Medulla oblongata (tissue), 1 donor: ENCODE measurements around the gene ANKZF1.
"Not testable (repeated sequence)": the region's sequence is repeated elsewhere in the genome, so short reads cannot be mapped to it uniquely, and the experiment has no call there.

ENCODE experiments used
- DNase-seq: peaks from one replicate; pipeline ENCODE4 v3.0.0-alpha.2; 2015; ENCODE audit errors: extremely low spot score

Gene ANKZF1

DNA sequence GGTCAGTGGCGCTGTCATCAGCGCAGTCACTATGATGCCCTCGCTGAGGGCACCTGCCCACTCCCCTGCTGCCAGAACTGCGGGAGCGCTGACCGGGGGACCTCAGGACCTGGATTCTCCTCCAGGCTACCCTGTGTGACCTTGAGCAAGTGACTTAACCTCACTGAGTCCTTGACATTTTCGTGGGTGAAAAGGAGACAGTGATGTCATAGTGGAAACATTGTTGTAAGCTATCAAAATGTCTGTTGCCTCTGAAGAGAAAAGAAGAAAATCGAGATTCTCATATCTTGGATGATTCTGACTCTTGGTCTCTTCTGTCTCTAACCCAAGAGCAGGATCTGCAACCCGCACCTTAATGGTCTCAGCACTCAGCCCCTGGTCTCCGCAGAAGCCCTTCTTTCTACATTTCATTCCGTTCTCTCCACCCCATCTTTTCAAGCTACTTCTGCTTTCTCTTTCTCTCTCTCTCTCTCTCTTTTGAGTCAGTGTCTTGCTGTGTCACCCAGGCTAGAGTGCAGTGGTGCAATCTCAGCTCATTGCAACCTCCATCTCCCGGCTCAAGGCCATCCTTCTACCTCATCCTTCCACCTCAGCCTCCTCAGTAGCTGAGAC, 25.1 kb downstream of the ANKZF1 start:
- DNase-seq, result no peak

DNA sequence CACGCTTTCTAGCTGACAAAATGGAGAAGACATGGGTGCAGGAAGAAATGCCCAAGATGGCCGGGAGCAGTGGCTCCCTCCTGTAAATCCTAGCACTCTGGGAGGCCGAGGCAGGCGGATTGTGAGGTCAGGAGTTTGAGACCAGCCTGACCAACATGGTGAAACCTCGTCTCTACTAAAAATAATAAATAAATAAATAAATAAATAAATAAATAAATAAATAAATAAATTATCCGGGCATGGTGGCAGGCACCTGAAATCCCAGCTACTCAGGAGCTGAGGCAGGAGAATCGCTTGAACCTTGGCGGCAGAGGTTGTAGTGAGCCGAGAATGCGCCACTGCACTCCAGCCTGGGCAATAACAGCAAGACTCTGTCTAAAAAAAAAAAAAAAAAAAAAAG, 29.3 kb downstream of the ANKZF1 start:
- not testable (repeated sequence) for DNase-seq

DNA sequence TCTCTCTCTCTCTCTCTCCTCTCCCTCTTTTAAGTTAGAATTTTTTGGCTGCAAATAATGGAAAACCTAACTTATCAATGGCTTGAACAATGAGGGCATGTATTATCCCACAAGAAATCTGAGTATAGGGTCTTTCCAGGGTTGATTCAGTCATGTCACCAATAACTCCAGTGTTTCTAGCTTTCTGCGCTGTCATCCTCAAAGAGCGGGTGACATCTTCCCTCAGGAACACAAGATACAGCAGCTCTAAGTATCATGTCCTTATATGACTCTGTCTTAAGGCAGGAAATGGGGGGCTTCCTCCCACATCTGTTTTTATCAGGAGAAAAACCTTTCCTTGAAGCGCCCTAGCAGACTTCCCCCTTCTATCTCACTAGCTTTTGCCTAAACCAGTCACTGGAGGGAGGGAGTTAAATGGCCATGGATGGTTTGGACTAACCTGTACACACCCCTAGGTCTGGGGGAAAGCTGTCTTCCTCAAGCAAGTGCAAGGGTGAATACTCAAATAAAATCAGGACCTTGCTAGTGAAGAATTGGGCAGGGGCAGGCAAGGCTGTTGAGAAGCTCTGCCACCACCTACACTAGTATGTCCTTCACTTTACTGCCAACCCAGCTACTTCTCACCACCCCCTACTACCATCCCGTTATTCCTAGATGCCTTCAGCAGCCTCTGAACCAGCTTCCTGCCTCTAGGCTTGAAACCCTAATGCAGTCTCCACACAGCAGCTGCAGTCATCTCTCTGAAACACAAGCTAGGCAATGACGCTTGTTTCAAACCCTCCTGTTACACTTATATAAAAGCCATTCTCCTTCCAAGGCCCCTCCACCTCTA, 31.6 kb downstream of the ANKZF1 start:
- no peak for DNase-seq

DNA sequence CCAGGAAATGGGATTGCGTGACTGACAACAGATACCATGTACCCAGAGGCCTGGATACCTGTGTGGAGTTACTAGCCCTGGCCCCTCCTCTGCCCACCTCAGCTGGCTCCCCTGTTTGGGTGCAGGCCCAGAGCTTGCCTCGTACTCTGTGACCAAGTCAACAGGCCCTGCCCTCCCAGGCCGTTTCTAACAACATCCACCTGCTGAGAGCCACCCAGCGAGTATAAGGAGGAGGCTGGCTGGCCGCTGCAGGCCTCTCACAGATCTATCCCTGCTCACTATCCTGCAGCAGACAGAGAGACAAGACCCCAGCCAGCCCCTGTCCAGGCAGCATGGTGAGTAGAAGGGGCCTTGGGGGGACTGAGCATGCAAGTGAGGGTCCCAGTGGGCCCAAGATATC, 36.6 kb downstream of the ANKZF1 start:
- DNase-seq, result no peak

DNA sequence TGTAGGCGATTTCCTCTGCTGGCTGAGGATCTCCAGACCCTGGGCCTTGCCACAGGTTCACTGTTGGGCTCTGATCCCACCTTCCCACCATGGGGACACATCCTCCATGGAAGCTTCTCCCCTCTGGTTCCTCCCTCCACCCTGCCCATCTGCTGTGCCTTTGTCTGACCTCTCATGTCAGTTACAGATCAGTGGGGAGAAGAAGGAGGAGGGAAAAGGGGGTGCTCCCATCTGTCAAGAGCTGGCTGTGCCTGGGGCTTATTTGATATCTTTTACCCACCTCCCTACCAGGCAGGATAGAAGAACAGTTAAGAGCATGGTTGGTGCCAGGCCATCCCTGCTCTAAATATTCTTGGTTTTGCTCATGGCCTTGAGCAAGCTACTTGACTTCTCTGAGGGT, 37.3 kb downstream of the ANKZF1 start:
- DNase-seq, result no peak

DNA sequence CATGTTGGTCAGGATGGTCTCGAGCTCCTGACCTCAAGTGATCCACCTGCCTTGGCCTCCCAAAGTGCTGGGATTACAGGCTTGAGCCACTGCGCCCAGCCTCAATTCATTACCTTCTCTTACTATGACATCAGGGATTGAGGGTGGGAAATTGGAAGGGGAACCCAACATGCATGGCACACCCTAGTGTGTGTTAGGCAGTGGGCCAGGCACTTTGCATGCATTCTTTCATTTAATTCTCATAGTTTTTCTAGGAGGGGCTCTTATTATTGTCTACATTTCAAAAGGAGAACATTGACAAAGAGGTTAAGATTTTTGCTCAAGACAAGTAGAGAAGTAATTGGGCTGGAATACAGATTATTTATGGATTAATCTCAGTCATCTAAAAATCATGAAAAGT, 38.7 kb downstream of the ANKZF1 start:
- DNase-seq, result no peak

DNA sequence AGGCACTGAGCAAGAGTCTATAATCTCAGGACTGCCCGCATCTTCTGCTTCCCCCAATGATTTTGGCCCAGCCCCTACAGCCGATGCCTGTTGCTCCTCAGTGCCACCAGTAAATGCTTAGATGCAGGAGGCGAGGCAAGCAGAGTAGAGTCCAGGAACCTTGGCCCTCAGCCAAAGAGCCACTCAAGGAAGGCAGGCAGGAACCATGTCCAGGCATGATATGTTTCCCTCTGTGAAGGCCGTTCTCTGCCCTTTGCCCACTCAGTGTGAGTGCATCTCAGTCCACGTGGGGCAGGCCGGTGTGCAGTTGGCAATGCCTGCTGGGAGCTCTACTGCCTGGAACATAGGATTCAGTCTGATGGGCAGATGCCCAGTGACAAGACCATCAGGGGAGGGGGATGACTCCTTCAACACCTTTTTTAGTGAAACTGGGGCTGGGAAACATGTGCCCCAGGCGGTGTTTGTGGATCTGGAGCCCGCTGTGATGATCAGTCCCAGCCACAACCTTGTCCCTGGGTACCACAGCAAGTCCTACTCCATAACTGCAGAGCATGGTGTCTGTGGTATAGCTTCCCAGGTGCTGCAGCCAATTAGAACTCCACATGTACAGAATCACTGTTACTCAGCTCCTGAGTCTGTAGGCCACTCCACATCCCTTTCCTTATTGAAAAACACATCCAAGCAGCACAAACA, 39.9 kb downstream of the ANKZF1 start:
- DNase-seq, result no peak

DNA sequence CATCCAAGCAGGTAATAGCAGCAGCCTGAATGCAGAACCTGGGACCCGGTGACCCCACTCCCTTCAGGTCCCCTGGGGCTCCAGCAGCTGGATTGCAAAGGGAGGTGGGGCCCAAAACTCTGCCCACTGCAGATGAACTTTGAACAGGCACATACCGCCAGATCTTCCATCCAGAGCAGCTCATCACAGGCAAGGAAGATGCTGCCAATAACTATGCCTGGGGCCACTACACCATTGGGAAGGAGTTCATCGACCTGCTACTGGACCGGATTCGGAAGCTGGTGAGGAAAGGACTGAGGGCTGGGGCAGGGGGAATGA, 40.4 kb downstream of the ANKZF1 start:
- no peak for DNase-seq

DNA sequence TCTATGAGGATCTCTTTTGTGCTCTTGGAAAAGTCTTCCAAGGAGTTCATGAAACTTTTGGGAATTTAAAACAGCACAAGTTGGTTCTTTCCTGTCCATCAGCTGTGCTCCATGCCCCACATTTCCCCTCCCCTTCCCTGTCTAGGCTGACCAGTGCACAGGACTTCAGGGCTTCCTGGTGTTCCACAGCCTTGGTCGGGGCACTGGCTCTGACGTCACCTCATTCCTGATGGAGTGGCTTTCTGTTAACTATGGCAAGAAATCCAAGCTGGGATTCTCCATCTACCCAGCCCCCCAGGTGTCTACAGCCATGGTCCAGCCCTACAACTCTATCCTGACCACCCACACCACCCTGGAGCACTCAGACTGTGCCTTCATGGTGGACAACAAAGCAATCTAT, 41.4 kb downstream of the ANKZF1 start:
- DNase-seq, result no peak

DNA sequence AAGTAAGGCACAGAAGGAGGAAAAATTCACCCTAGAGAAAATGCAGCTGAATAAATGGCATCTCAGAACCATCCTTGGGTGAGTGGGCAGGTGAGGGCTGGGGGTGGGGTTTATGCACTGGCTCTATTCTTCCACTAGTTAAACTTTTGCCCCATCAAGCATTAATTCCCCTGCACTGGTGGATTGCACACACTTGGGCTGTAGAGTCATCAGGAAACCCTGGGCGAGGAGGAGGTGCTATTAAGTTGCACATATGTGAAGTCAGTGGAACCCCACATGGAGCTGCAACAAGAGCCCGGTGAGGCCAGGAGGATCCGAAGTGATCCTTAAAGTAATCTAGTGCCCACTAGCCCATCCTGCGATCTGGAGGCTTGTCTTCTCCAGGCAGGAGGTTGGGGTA, 42.8 kb downstream of the ANKZF1 start:
- no peak for DNase-seq

DNA sequence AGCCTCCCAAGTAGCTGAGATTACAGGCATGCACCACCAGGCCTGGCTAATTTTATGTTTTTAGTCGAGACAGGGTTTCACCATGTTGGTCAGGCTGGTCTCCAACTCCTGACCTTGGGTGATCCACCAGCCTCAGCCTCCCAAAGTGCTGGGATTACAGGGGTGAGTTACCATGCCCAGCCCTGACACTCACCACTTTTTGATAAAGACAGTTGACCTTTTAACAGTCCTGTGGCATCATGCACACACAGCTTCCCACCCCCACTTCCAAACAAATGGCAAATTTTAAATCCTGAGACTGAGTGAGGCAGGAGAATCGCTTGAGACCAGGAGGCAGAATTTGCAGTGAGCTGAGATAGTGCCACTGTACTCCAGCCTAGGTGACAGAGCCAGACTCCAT, 43.4 kb downstream of the ANKZF1 start:
- DNase-seq, result no peak

DNA sequence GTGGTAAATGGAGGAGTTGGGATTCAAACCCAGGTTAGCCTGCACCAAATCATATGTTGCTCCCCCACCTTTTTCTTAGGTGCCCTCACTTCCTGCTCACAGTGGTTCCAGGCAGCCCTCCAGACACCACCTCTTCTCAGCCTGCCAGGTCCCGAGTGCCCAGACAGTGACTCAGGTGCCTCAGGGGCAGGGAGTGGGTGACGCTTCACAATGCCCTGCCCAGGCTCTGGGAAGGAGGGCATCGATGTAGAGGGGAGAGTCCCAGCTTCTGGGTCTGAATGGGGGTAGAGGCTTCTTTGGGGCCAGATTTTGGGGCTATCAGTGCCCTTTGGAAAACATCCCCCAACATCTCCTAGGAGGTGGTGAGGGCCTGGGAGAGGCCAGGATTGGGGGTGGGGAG, 44.3 kb downstream of the ANKZF1 start:
- DNase-seq, result no peak

DNA sequence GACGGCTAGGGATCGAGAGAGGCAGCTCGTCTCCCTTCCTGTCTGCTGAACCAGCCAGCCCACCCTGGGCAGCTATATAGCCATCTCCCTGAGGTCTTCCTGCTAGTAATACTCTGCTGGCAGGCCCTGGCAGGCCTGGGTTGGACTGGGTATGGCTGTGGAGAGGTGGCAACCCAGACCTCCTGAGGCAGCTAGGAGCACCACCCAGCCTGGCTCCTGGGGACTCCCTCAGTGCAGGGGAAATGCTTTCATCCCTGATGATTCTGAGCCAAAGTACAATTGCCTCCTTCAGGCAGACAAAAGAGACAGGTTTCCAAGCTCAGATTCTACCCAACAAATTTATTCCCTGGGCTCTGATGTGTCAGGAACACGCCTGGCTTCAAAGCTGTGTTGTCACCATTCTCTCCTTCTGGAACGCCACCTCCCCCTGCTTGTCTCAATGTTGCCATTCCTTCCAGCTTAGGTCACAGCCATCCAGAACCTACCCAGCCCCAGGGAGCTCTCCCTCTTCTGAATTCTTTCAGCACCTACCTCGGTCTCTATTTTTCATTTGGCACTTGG, 44.8 kb downstream of the ANKZF1 start:
- no peak for DNase-seq

DNA sequence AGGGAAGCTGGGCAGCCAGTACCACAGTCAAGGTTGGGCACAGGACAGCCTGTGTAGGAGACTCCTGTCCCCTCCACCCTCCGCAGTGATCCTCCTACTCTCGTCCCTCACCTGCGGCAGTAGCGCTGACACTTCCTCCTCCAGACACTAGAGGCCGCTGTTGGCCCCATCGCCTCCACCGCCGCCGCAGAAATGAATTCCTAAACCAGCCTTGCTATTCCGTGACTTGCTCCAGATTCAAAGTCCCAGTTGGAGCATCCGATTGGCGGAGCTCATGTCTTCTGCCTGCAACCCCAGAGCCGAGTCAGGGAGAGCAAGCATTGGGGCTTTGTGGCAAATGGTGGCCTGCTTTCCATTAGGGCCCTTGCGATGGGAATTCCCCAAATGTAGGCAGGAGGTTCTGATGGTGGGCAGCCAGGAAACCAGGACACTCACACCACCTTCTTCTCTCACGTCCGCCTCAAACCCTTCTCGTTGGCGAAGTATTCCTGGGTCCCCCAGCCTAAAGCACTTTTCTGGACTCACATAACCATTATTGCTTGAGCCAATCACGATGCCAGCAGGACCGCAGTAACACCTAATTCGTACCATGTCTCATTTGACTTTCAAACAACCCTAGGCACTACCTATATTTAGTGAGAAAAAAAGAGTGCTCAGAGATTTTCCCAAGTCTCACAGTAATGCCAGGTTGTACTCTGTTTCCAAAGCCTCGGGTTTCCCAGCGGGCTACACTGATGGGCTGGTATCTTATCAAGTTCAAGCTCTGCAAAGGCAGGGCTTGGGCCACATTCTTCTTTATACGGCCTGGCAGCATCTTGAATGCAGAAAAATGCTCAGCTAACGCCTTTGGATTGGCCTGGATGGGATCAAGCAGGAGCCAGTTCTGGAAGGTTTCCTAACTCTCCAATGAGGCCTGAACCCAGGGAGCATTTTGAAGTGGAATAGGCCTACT, 48.4 kb downstream of the ANKZF1 start:
- peak; percentile 90 for DNase-seq

DNA sequence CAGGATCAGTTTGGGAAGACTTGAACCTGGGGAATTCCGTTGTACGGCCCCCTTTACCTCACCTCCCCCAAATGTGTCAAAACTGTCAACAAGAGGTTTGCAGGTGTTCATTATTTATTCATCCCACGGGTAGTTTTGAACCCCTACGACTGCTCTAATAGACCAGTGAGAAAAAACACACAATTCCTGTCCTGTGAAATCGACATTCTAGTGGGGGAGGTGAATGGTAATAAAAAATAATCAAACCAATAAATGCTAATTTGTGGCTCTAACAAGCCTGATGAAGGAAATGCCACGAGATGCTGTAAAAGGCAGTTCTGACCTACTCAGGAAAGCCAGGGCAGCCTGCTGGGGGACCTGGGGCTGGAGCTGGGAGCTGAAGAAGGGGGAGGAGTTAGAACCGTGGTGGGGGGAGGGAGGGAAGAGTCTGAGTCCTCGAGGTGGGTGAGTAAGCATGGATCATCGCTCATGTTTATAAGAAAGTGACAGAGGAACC, 49.1 kb downstream of the ANKZF1 start:
- no peak for DNase-seq

DNA sequence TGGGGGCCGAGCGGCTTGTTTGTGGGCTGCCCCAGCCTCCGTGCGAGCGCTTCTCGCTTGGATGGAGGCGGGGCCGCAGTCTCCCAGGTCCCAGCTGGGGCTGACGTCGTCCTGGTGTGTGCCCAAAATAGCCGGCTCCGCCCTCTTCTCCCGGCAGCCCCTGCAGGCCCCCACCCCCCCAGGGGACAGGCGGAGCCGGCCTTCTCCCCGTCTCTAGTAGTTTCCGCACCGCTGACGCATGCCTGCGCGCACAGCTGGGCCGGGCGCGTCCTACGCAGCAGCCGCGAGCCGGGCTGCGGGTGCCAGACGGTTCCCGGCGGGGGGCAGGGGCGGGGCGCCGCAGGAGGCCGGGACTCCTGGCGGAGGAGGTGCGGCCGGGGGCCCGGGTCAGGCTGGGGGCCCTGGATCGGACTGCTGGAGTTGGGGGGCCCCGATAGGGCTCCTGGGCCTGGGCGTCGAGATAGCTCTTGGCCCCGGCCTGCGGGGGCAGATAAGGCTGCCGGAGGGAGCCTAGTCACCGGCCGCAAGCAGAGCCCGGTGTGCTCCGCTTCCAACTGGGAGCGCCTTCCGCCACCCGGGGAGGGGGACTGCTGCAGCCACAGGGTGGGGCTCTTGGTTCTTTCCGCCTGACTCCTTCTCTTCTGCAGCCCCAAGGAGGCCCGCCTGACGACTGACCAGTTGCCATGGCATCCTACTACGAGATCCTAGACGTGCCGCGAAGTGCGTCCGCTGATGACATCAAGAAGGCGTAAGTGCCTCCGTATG, 49.7 kb downstream of the ANKZF1 start, which contains the start of gene DNAJB2:
TSS of gene DNAJB2 (plus strand) at position 216 of the 765 bp plus-strand sequence. CDS start at position 684, 468 bp downstream.
- peak; percentile 99 for DNase-seq

DNA sequence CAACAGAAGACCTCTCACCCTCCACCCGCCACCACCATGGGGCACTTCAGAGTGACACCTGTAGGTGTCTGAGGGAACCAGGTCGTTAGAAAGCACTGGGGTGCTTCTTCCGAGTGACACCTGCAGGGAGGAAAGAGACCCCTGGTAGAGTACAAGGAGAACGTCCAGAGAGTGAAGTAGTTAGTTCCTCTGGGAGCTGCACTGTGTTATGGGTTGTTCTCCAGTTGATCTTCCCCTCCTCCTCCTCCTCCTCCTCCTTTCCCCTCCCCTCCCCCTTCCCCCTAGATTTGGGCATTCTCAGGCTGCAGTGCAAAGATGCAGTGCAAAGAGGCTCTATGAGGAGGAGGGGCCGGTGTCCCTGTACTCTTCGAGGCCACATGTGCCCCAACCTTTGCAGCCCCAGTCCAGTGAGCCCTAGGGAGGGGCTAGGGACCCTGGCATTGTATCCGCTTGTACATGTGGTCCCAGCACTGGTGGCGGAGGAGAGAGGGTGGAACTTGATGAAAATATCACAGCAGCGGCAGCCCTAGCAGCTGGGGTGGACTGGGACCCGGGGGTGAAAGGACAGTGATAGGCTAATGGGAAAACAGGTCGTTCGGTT, 50.4 kb downstream of the ANKZF1 start:
- peak; percentile 37 for DNase-seq

DNA sequence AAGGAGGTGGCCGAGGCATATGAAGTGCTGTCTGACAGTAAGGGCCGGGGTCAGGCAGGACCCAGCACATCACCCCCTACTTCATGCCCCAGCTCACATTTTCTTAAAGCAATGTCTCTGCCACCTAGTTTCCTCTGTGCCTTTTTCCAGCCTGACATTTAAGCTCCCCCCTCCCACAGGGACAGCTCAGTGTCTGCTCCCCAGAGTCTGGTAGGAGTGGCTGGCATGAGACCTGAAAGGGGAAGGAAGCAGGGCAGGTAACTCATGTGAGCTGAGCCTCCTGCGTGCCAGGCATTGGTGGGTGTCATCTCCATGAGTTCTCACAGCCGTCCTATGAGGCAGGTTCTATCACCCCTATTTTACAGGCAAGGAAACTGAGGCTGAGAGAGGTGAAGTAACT, 51.0 kb downstream of the ANKZF1 start:
- peak; percentile 30 for DNase-seq

DNA sequence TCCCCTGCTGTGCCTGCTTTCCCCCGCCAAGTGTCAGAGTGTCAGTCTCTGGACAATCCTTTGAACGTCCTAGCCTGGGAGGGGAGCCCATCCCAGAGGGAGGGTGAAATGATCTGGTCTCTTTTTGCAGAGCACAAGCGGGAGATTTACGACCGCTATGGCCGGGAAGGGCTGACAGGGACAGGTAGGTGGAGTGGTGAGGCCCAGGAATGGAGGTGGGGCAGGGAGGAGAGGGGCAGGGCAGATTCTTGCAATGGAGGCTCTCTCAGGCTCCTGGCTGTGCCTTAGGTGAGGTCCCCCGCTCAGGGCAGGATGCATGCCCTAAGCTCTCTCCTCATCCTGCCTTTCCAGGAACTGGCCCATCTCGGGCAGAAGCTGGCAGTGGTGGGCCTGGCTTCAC, 52.0 kb downstream of the ANKZF1 start:
- DNase-seq, result no peak

DNA sequence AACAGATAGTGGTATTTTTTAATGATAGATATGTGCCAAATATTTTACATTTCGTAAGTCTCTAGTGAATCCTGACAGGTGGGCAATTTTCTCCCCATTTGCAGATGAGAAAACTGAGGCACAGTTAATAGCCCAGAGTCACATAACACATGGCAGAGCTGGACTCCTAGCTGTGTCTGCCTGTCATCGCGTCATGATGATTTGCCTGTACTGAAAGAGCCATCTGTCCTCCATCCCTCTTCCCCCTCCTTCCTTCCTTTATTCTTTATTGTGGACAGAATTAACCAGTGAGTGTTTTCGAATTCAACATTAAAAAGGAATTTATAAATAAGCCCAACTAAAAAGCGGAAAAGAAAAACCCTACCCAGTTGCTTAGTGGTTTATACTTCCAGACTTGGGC, 52.8 kb downstream of the ANKZF1 start:
- DNase-seq, result peak; percentile 90
